H9 (cell line): ENCODE results near the gene TPSAB1. TPM values are rescaled to one million over a fixed set of nuclear protein-coding genes. Genes with fewer than 3 reads are reported as not detected.
"Not testable (repeated sequence)": the region's sequence is repeated elsewhere in the genome, so short reads cannot be mapped to it uniquely, and the experiment has no call there.

ENCODE experiments used
- DNase-seq: peaks from one replicate; pipeline ENCODE4 v3.0.0-alpha.2; 2017
- H2AFZ ChIP-seq: one replicate; pipeline ENCODE4 v1.6.1; 2013; ENCODE audit warnings: mild to moderate bottlenecking, low read length, control low read depth, moderate library complexity
- H2AK5ac ChIP-seq: 2 replicates; pipeline ENCODE4 v1.6.1; 2013; ENCODE audit warnings: low read length, control low read depth, mixed read lengths; ENCODE audit not compliant: insufficient read length
- H2BK120ac ChIP-seq: one replicate; pipeline ENCODE4 v1.6.1; 2013; ENCODE audit warnings: low read depth, mild to moderate bottlenecking, low read length, control low read depth, inconsistent platforms; ENCODE audit not compliant: poor library complexity, severe bottlenecking
- H2BK12ac ChIP-seq: 2 replicates; pipeline ENCODE4 v1.6.1; 2013; ENCODE audit warnings: low read length, control low read depth, mixed read lengths, low read depth; ENCODE audit not compliant: insufficient read length
- H2BK15ac ChIP-seq: 2 replicates; pipeline ENCODE4 v1.6.1; 2013; ENCODE audit warnings: low read depth, low read length, control low read depth
- H2BK20ac ChIP-seq: one replicate; pipeline ENCODE4 v1.6.1; 2013; ENCODE audit warnings: low read depth, mild to moderate bottlenecking, low read length, control low read depth, inconsistent platforms; ENCODE audit not compliant: poor library complexity, severe bottlenecking
- H2BK5ac ChIP-seq: 2 replicates; pipeline ENCODE4 v1.6.1; 2013; ENCODE audit warnings: low read length, control low read depth, mixed read lengths; ENCODE audit not compliant: insufficient read length
- H3K14ac ChIP-seq: 2 replicates; pipeline ENCODE4 v1.6.1; 2013; ENCODE audit warnings: low read length, control low read depth; ENCODE audit not compliant: insufficient read depth
- H3K18ac ChIP-seq: 2 replicates; pipeline ENCODE4 v1.6.1; 2013; ENCODE audit warnings: low read depth, mild to moderate bottlenecking, mixed read lengths, low read length, control low read depth; ENCODE audit not compliant: insufficient read length
- H3K23ac ChIP-seq: 2 replicates; pipeline ENCODE4 v1.6.1; 2013; ENCODE audit warnings: low read length, control low read depth, mixed read lengths, low read depth; ENCODE audit not compliant: insufficient read length
- H3K23me2 ChIP-seq: 2 replicates; pipeline ENCODE4 v1.6.1; 2013; ENCODE audit warnings: low read depth, mild to moderate bottlenecking, mixed read lengths, low read length, control low read depth; ENCODE audit not compliant: insufficient read length, poor library complexity, severe bottlenecking
- H3K27ac ChIP-seq: 2 replicates; pipeline ENCODE4 v1.5.1; 2013; ENCODE audit warnings: low read length, control low read depth, mixed read lengths, low read depth; ENCODE audit not compliant: insufficient read length
- H3K27me3 ChIP-seq: 2 replicates; pipeline ENCODE4 v1.6.1; 2013; ENCODE audit warnings: low read length, control low read depth, inconsistent platforms; ENCODE audit not compliant: insufficient read depth
- H3K4ac ChIP-seq: 2 replicates; pipeline ENCODE4 v1.6.1; 2013; ENCODE audit warnings: low read depth, mild to moderate bottlenecking, control low read depth, inconsistent platforms, low read length, moderate library complexity
- H3K4me1 ChIP-seq: 2 replicates; pipeline ENCODE4 v1.6.1; 2013; ENCODE audit warnings: low read length, control low read depth, inconsistent platforms; ENCODE audit not compliant: insufficient read depth
- H3K4me2 ChIP-seq: 2 replicates; pipeline ENCODE4 v1.6.1; 2013; ENCODE audit warnings: low read length, control low read depth, mixed read lengths; ENCODE audit not compliant: insufficient read length, insufficient read depth
- H3K56ac ChIP-seq: 2 replicates; pipeline ENCODE4 v1.6.1; 2013; ENCODE audit warnings: low read depth, mild to moderate bottlenecking, mixed read lengths, low read length, control low read depth; ENCODE audit not compliant: insufficient read length
- H3K79me1 ChIP-seq: 2 replicates; pipeline ENCODE4 v1.6.1; 2013; ENCODE audit warnings: low read depth, mild to moderate bottlenecking, moderate library complexity, low read length, control low read depth, inconsistent platforms; ENCODE audit not compliant: insufficient read depth, poor library complexity, severe bottlenecking
- H3K79me2 ChIP-seq: 2 replicates; pipeline ENCODE4 v1.6.1; 2013; ENCODE audit warnings: low read length, control low read depth, inconsistent platforms; ENCODE audit not compliant: insufficient read depth
- H3K9ac ChIP-seq: 2 replicates; pipeline ENCODE4 v1.6.1; 2013; ENCODE audit warnings: low read length, control low read depth, mixed read lengths; ENCODE audit not compliant: insufficient read length; ENCODE audit errors: extremely low read depth
- H3K9me3 ChIP-seq: one replicate; pipeline ENCODE4 v1.6.1; 2013; ENCODE audit warnings: low read depth, low read length, inconsistent platforms; ENCODE audit not compliant: control insufficient read depth
- H3T11ph ChIP-seq: one replicate; pipeline ENCODE4 v1.6.1; 2013; ENCODE audit warnings: mild to moderate bottlenecking, low read length, control low read depth, inconsistent platforms
- H4K20me1 ChIP-seq: one replicate; pipeline ENCODE4 v1.6.1; 2013; ENCODE audit not compliant: control insufficient read depth, insufficient read length, insufficient read depth
- H4K5ac ChIP-seq: 2 replicates; pipeline ENCODE4 v1.6.1; 2013; ENCODE audit warnings: low read depth, mild to moderate bottlenecking, mixed read lengths, low read length, control low read depth; ENCODE audit not compliant: insufficient read length
- H4K8ac ChIP-seq: replicated peaks from 2 replicates; pipeline ENCODE4 v1.6.1; 2013; ENCODE audit warnings: low read length, control low read depth, mixed read lengths, low read depth; ENCODE audit not compliant: insufficient read length
- H4K91ac ChIP-seq: 2 replicates; pipeline ENCODE4 v1.6.1; 2013; ENCODE audit warnings: low read depth, mild to moderate bottlenecking, moderate library complexity, mixed read lengths, low read length, control low read depth; ENCODE audit not compliant: insufficient read length
- H3K27ac Mint-ChIP-seq, 3 experiments: 2 replicates in 2 of 3; 3 replicates in 1 of 3; pipeline ENCODE4 v1.8.0; 2020 to 2021; ENCODE audit warnings: mixed read lengths in 3 of 3, mild to moderate bottlenecking in 1 of 3, moderate library complexity in 1 of 3
- H3K27me3 Mint-ChIP-seq: 2 replicates; pipeline ENCODE4 v1.8.0; 2021; ENCODE audit warnings: low read depth, mild to moderate bottlenecking, moderate library complexity, mixed read lengths
- H3K36me3 Mint-ChIP-seq, 3 experiments: 2 replicates in 2 of 3; 3 replicates in 1 of 3; pipeline ENCODE4 v1.8.0; 2020 to 2021; ENCODE audit warnings: low read depth in 3 of 3, mixed read lengths in 3 of 3; ENCODE audit not compliant: insufficient read depth in 1 of 3
- H3K4me1 Mint-ChIP-seq, 2 experiments: 2 replicates each; pipeline ENCODE4 v1.8.0; 2020; ENCODE audit warnings: mixed read lengths in 2 of 2
- H3K4me3 Mint-ChIP-seq, 2 experiments: 2 replicates in 1 of 2; 3 replicates in 1 of 2; pipeline ENCODE4 v1.8.0; 2020 to 2021; ENCODE audit warnings: mild to moderate bottlenecking in 2 of 2, mixed read lengths in 2 of 2, moderate library complexity in 1 of 2
- H3K9me3 Mint-ChIP-seq, 2 experiments: 2 replicates in 1 of 2; 3 replicates in 1 of 2; pipeline ENCODE4 v1.8.0; 2020; ENCODE audit warnings: mild to moderate bottlenecking in 2 of 2, mixed read lengths in 2 of 2, moderate library complexity in 1 of 2
- CTCF ChIP-seq: fragments of 200-600 bp; sonication (generic); conservative IDR thresholded peaks from 3 replicates; pipeline ENCODE4 v1.8.0; 2021; ENCODE audit warnings: antibody characterized with exemption, mild to moderate bottlenecking
- WGBS: extraction: QIAGEN DNeasy Blood & Tissue Kit; methylation state at CpG from one replicate; pipeline ENCODE4 v1.1.7; 2013; ENCODE audit warnings: missing lambda C conversion rate, low lambda C conversion rate, mixed read lengths; ENCODE audit not compliant: insufficient read length; ENCODE audit errors: extremely low coverage; 5-methylcytosine and 5-hydroxymethylcytosine counted together
- total RNA-seq: library from RNA; stranded (reverse); gene quantifications from 2 replicates; pipeline ENCODE4 v1.2.1, GENCODE V29; 2021

TPSAB1 gene
- total RNA-seq, 1 experiment from 2014 or later = not detected

- H3K4me1 ChIP-seq = no peaks in the 10 kb centered on the region
- Mint-ChIP-seq H3K4me3 (no peak overlapping the region), H3K4me1 (peaks cover 0 to 7% of the 10 kb centered on the region in 2 experiments; a peak in 2 of 4 replicates), H3K27me3 (no peaks in the 10 kb centered on the region), H3K27ac (no peak overlapping the region), H3K36me3 (peaks cover 0 to 13% (median 12%) of the 10 kb centered on the region in 3 experiments; a peak in 6 of 7 replicates), H3K9me3 (no peaks in the 10 kb centered on the region)
- H3K9me3 ChIP-seq = no peaks in the 10 kb centered on the region
- no peak overlapping the region for H3K27ac ChIP-seq
- no peak overlapping the region for H3K18ac ChIP-seq
- H3K79me2 ChIP-seq = no peaks in the 10 kb centered on the region
- no peak for TF ChIP-seq CTCF
- H3K9ac ChIP-seq = no peak overlapping the region
- H2AK5ac ChIP-seq = no peak overlapping the region
- no peak overlapping the region for H3K4ac ChIP-seq
- no peak overlapping the region for H2BK15ac ChIP-seq
- no peak overlapping the region for H3T11ph ChIP-seq
- no peak overlapping the region for H3K14ac ChIP-seq
- H3K4me2 ChIP-seq = no peak overlapping the region
- H3K56ac ChIP-seq = no peak overlapping the region
- no peaks in the 10 kb centered on the region for H3K79me1 ChIP-seq
- no peak overlapping the region for H2BK120ac ChIP-seq
- H2BK20ac ChIP-seq = no peak overlapping the region
- peaks cover 2% of the 10 kb centered on the region for H3K23me2 ChIP-seq
- WGBS = no CpG with 5 or more reads among the region's 18 CpGs
- H3K23ac ChIP-seq = no peak overlapping the region
- no peak overlapping the region for H4K91ac ChIP-seq
- no peak overlapping the region for H4K8ac ChIP-seq
- no peak for DNase-seq
- no peak overlapping the region for H4K5ac ChIP-seq
- H4K20me1 ChIP-seq = peaks cover 2% of the 10 kb centered on the region
- no peaks in the 10 kb centered on the region for H3K27me3 ChIP-seq
- H2BK5ac ChIP-seq = no peak overlapping the region
- H2BK12ac ChIP-seq = no peak overlapping the region
- no peak overlapping the region for H2AFZ ChIP-seq
Measured at GRCh38 chr16:1198194-1198593, 42.3 kb upstream of the TPSAB1 start.

GRCh38 chr16:1198671-1199346, 41.7 kb upstream of the TPSAB1 start:
- not testable (repeated sequence) for H4K91ac ChIP-seq, H2BK5ac ChIP-seq, H3K79me2 ChIP-seq, H3K4me1 ChIP-seq, H2BK20ac ChIP-seq, H3K23ac ChIP-seq, H3K4ac ChIP-seq, H3K4me1 Mint-ChIP-seq, H3K27ac Mint-ChIP-seq, H3K14ac ChIP-seq, H2BK12ac ChIP-seq, H3K9ac ChIP-seq, H3K56ac ChIP-seq, H3K18ac ChIP-seq, H3K9me3 Mint-ChIP-seq, DNase-seq, H3K27me3 ChIP-seq, H2AFZ ChIP-seq, H4K8ac ChIP-seq, H2BK15ac ChIP-seq, H3T11ph ChIP-seq, H3K79me1 ChIP-seq, H4K5ac ChIP-seq, H3K27me3 Mint-ChIP-seq, H3K27ac ChIP-seq, H4K20me1 ChIP-seq, H2AK5ac ChIP-seq, H3K9me3 ChIP-seq, H2BK120ac ChIP-seq, H3K4me3 Mint-ChIP-seq, H3K23me2 ChIP-seq, H3K4me2 ChIP-seq
- no CpG with 5 or more reads among the region's 44 CpGs for WGBS
- peaks cover 0 to 16% (median 15%) of the 10 kb centered on the region in 3 experiments; a peak in 6 of 7 replicates for H3K36me3 Mint-ChIP-seq
